ENCODE results near the gene NCAPH2.

NCAPH2 gene

DNA sequence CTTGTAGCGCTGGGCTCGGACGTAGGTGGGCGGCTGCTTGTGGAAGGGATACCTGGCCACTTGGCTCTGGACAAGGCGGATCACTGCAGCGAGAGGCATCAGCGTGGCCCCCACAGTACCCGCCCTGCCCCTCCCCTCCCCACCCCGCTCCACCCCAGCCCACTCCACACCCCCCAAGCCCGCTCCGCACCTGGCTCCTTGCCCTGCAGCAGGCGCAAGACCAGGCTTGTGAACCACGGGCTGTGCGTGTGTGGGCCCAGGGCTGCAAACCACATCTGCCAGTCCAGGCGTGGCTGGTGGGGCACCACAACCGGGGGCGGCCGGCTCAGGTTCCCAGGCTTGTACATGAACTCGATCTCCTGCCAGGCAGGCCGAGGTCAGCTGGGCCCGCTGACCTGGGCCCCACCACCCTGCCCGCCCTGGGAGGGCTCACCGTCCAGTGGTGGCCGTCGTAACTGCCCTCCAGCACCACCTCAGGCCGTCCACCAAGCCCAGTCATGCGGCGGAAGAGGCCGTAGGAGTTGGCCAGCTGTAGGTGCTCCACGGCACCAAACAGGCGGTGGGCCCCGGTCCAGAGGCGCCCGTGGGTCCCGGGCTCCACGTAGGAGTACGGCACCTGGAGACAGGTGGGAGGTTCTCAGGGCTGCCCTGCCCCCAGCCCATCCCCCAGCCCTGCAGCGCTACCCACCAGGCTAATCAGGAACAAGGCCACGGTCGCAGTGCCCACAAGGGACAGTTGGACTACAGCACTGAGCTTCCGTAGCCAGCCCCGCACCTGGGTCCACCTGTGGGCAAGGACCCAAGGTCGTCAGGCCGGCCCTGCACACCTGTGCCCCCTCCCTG, 3.4 kb upstream of the NCAPH2 start:
- H3K18ac ChIP-seq (ENCODE audit: low read length), result no peak overlapping the region
- H3K36me3 ChIP-seq (replicated peaks in 1 of 2; ENCODE audit: control insufficient read depth in 2 of 2, insufficient read depth in 2 of 2, low read length in 2 of 2), result peaks cover 16 to 36% of the 10 kb centered on the region in 2 donors
- H2BK12ac ChIP-seq (ENCODE audit: low read length), result no peak overlapping the region
- H3K4me2 ChIP-seq (ENCODE audit: insufficient read depth, low read length, poor library complexity, severe bottlenecking), result no peak overlapping the region
- peaks cover 18% of the 10 kb centered on the region for H3K79me1 ChIP-seq (ENCODE audit: low read depth, low read length)
- H4K8ac ChIP-seq (ENCODE audit: low read depth, low read length), result no peak overlapping the region
- H3K4me3 ChIP-seq (ENCODE audit: low read length in 2 of 2), result no peak overlapping the region
- no CpG with 5 or more reads among the region's 44 CpGs for WGBS, 2 donors (ENCODE audit: extremely low coverage in 2 of 2, insufficient read length in 2 of 2, insufficient replicate concordance in 1 of 2)
- H2AK5ac ChIP-seq (ENCODE audit: low read depth, low read length), result no peak overlapping the region
- no peak overlapping the region for H3K27ac ChIP-seq (replicated peaks; ENCODE audit: low read length)
- H2BK5ac ChIP-seq (ENCODE audit: low read length), result no peak overlapping the region
- no peaks in the 10 kb centered on the region for H3K9me3 ChIP-seq (replicated peaks in 1 of 2; ENCODE audit: control insufficient read depth in 2 of 2, insufficient read depth in 1 of 2, low read depth in 1 of 2, low read length in 2 of 2)
- H2AFZ ChIP-seq (ENCODE audit: low read length), result no peak overlapping the region
- no peaks in the 10 kb centered on the region for H3K27me3 ChIP-seq (ENCODE audit: control insufficient read depth in 3 of 3, insufficient read depth in 3 of 3, low read depth in 1 of 3, low read length in 3 of 3)
- DNase-seq (ENCODE audit: low spot score), result no peak
- H3K14ac ChIP-seq (ENCODE audit: low read length), result no peak overlapping the region
- H3K23ac ChIP-seq (ENCODE audit: low read depth, low read length, poor library complexity), result no peak overlapping the region
- no peak overlapping the region for H3K4ac ChIP-seq (ENCODE audit: low read length)
- H2BK120ac ChIP-seq (ENCODE audit: low read depth, low read length), result no peak overlapping the region
- peaks cover 9 to 12% of the 10 kb centered on the region in 2 donors for H3K4me1 ChIP-seq (ENCODE audit: control insufficient read depth in 2 of 2, insufficient read depth in 1 of 2, low read depth in 1 of 2, low read length in 2 of 2)
- no peak overlapping the region for H4K91ac ChIP-seq (ENCODE audit: low read depth, low read length, poor library complexity)
- no peak overlapping the region for H3K9ac ChIP-seq (ENCODE audit: low read depth, low read length, poor library complexity)
- H2BK15ac ChIP-seq (ENCODE audit: low read length), result no peak overlapping the region

DNA sequence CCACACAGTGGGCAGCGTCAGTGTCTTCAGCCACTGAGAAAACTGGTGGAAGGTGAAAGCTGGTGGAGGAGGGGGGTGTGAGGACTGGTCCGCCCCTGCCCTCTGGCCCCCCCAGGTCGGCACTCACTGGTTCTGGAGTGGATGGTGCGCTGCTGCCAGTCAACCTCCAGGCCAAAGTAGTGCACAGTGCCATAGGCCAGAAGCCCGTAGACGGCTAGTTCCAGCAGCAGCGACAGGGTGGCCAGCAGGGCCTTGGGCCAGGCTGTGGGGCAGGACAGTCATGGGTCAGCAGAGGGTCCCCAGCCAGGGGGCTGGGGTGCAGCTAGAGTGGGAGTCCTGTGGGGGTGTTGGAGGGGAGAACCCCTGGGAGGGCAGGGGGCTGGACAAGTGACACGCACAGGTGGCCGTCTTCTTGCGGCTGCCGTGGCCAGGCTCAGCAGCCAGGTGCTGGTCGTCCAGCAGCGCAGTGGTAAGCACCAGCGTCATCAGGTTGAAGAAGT, 2.7 kb upstream of the NCAPH2 start:
- H2AK5ac ChIP-seq (ENCODE audit: low read depth, low read length), result no peak overlapping the region
- DNase-seq (ENCODE audit: low spot score), result no peak
- H3K27me3 ChIP-seq (ENCODE audit: control insufficient read depth in 3 of 3, insufficient read depth in 3 of 3, low read depth in 1 of 3, low read length in 3 of 3), result no peaks in the 10 kb centered on the region
- peaks cover 9 to 12% of the 10 kb centered on the region in 2 donors for H3K4me1 ChIP-seq (ENCODE audit: control insufficient read depth in 2 of 2, insufficient read depth in 1 of 2, low read depth in 1 of 2, low read length in 2 of 2)
- no peak overlapping the region for H2AFZ ChIP-seq (ENCODE audit: low read length)
- H3K4me3 ChIP-seq (ENCODE audit: low read length in 2 of 2), result peak overlapping the region in 1 of 2 donors; percentile 69
- no peak overlapping the region for H2BK5ac ChIP-seq (ENCODE audit: low read length)
- no peak overlapping the region for H2BK120ac ChIP-seq (ENCODE audit: low read depth, low read length)
- no peak overlapping the region for H2BK15ac ChIP-seq (ENCODE audit: low read length)
- H3K9me3 ChIP-seq (replicated peaks in 1 of 2; ENCODE audit: control insufficient read depth in 2 of 2, insufficient read depth in 1 of 2, low read depth in 1 of 2, low read length in 2 of 2), result no peaks in the 10 kb centered on the region
- no peak overlapping the region for H4K8ac ChIP-seq (ENCODE audit: low read depth, low read length)
- peaks cover 16 to 39% of the 10 kb centered on the region in 2 donors for H3K36me3 ChIP-seq (replicated peaks in 1 of 2; ENCODE audit: control insufficient read depth in 2 of 2, insufficient read depth in 2 of 2, low read length in 2 of 2)
- no peak overlapping the region for H4K91ac ChIP-seq (ENCODE audit: low read depth, low read length, poor library complexity)
- H3K18ac ChIP-seq (ENCODE audit: low read length), result no peak overlapping the region
- H3K27ac ChIP-seq (replicated peaks; ENCODE audit: low read length), result no peak overlapping the region
- no peak overlapping the region for H2BK12ac ChIP-seq (ENCODE audit: low read length)
- no peak overlapping the region for H3K4me2 ChIP-seq (ENCODE audit: insufficient read depth, low read length, poor library complexity, severe bottlenecking)
- H3K4ac ChIP-seq (ENCODE audit: low read length), result no peak overlapping the region
- peaks cover 18% of the 10 kb centered on the region for H3K79me1 ChIP-seq (ENCODE audit: low read depth, low read length)
- no peak overlapping the region for H3K9ac ChIP-seq (ENCODE audit: low read depth, low read length, poor library complexity)
- peak overlapping the region; percentile 43 for H3K23ac ChIP-seq (ENCODE audit: low read depth, low read length, poor library complexity)
- H3K14ac ChIP-seq (ENCODE audit: low read length), result no peak overlapping the region
- WGBS, 2 donors (ENCODE audit: extremely low coverage in 2 of 2, insufficient read length in 2 of 2, insufficient replicate concordance in 1 of 2), result no CpG with 5 or more reads among the region's 14 CpGs

- H3K4me2 ChIP-seq (ENCODE audit: insufficient read depth, low read length, poor library complexity, severe bottlenecking), result peak overlapping the region; percentile 77
- H3K36me3 ChIP-seq (replicated peaks in 1 of 2; ENCODE audit: control insufficient read depth in 2 of 2, insufficient read depth in 2 of 2, low read length in 2 of 2), result peaks cover 16 to 42% of the 10 kb centered on the region in 2 donors
- no peaks in the 10 kb centered on the region for H3K27me3 ChIP-seq (ENCODE audit: control insufficient read depth in 3 of 3, insufficient read depth in 3 of 3, low read depth in 1 of 3, low read length in 3 of 3)
- no peak overlapping the region for H2BK5ac ChIP-seq (ENCODE audit: low read length)
- no peak for DNase-seq (ENCODE audit: low spot score)
- no peak overlapping the region for H3K4ac ChIP-seq (ENCODE audit: low read length)
- no peak overlapping the region for H4K91ac ChIP-seq (ENCODE audit: low read depth, low read length, poor library complexity)
- H3K27ac ChIP-seq (replicated peaks; ENCODE audit: low read length), result no peak overlapping the region
- H3K4me3 ChIP-seq (ENCODE audit: low read length in 2 of 2), result peak overlapping the region in 1 of 2 donors; percentile 69
- no peak overlapping the region for H2AFZ ChIP-seq (ENCODE audit: low read length)
- no peak overlapping the region for H3K18ac ChIP-seq (ENCODE audit: low read length)
- no peak overlapping the region for H2BK15ac ChIP-seq (ENCODE audit: low read length)
- no peak overlapping the region for H3K14ac ChIP-seq (ENCODE audit: low read length)
- H2BK120ac ChIP-seq (ENCODE audit: low read depth, low read length), result no peak overlapping the region
- H4K8ac ChIP-seq (ENCODE audit: low read depth, low read length), result no peak overlapping the region
- no peak overlapping the region for H2BK12ac ChIP-seq (ENCODE audit: low read length)
- peaks cover 18% of the 10 kb centered on the region for H3K79me1 ChIP-seq (ENCODE audit: low read depth, low read length)
- H3K9ac ChIP-seq (ENCODE audit: low read depth, low read length, poor library complexity), result peak overlapping the region; percentile 44
- WGBS, 2 donors (ENCODE audit: extremely low coverage in 2 of 2, insufficient read length in 2 of 2, insufficient replicate concordance in 1 of 2), result no CpG with 5 or more reads among the region's 41 CpGs
- H2AK5ac ChIP-seq (ENCODE audit: low read depth, low read length), result no peak overlapping the region
- no peaks in the 10 kb centered on the region for H3K9me3 ChIP-seq (replicated peaks in 1 of 2; ENCODE audit: control insufficient read depth in 2 of 2, insufficient read depth in 1 of 2, low read depth in 1 of 2, low read length in 2 of 2)
- peak overlapping the region; percentile 65 for H3K23ac ChIP-seq (ENCODE audit: low read depth, low read length, poor library complexity)
- peaks cover 9 to 12% of the 10 kb centered on the region in 2 donors for H3K4me1 ChIP-seq (ENCODE audit: control insufficient read depth in 2 of 2, insufficient read depth in 1 of 2, low read depth in 1 of 2, low read length in 2 of 2)
Measured at GRCh38 chr22:50505776-50506610, 2.0 kb upstream of the NCAPH2 start.

Measured in neuronal stem cell (in vitro differentiated cells).